SK-N-SH (cell line): ENCODE measurements around the gene CACNA2D3. TPM values are rescaled to one million over a fixed set of nuclear protein-coding genes. Genes with fewer than 3 reads are reported as not detected.
A peak's percentile ranks its signal among the peaks of the same experiment; 100 is the strongest.

Experiments used
- CTCF ChIA-PET: fragments of 300-600, 350-600 bp; formaldehyde crosslinking; extraction: SDS; loops from one replicate; lab custom pipeline; 2021; lab: Yijun Ruan, JAX
- POLR2A ChIA-PET: fragments of 350-600 bp; sonication (Branson Sonifier 250); formaldehyde crosslinking; extraction: SDS; loops from one replicate; lab custom pipeline; 2020; ENCODE audit warnings: antibody characterized with exemption, inconsistent platforms; lab: Yijun Ruan, JAX
- DNase-seq: peaks from one replicate; pipeline ENCODE4 v3.0.0; 2012
- H2AFZ ChIP-seq: fragments of 200-600 bp; sonication (generic); 2 replicates; pipeline ENCODE4 v1.8.1; 2016; ENCODE audit warnings: antibody characterized with exemption, mild to moderate bottlenecking, low read depth
- H3F3A ChIP-seq: fragments of 200-600 bp; sonication (generic); replicated peaks from 2 replicates; pipeline ENCODE3; 2016; ENCODE audit warnings: antibody characterized with exemption, mild to moderate bottlenecking; ENCODE audit not compliant: insufficient read depth
- H3K27ac ChIP-seq, 2 experiments: fragments of 200-500 bp in 1 of 2; fragments of 200-600 bp in 1 of 2; sonication (Bioruptor generic) in 1 of 2; sonication (generic), shearing (Covaris generic) in 1 of 2; 2 replicates each; pipeline versions ENCODE4 v1.5.1 to v1.6.1; 2014 to 2016; ENCODE audit warnings: low read depth in 2 of 2, inconsistent platforms in 1 of 2, low read length in 1 of 2, mild to moderate bottlenecking in 1 of 2, mixed read lengths in 1 of 2
- H3K27me3 ChIP-seq: fragments of 200-600 bp; sonication (generic), shearing (Covaris generic); 2 replicates; pipeline ENCODE4 v1.6.1; 2016; ENCODE audit warnings: mixed run types; ENCODE audit not compliant: insufficient read depth
- H3K36me3 ChIP-seq, 2 experiments: fragments of 200-500 bp in 1 of 2; fragments of 200-600 bp in 1 of 2; sonication (Bioruptor generic) in 1 of 2; sonication (generic) in 1 of 2; replicated peaks in 1 of 2; 2 replicates each; pipeline versions ENCODE3 to v1.5.1; 2014 to 2016; ENCODE audit warnings: low read length in 1 of 2, mild to moderate bottlenecking in 1 of 2; ENCODE audit not compliant: insufficient read depth in 2 of 2, control insufficient read depth in 1 of 2
- H3K4me1 ChIP-seq, 2 experiments: fragments of 200-500 bp in 1 of 2; fragments of 200-600 bp in 1 of 2; sonication (Bioruptor generic) in 1 of 2; sonication (generic), shearing (Covaris generic) in 1 of 2; 2 replicates each; pipeline versions ENCODE4 v1.5.1 to v1.6.1; 2014 to 2016; ENCODE audit warnings: low read depth in 1 of 2, low read length in 1 of 2, mixed run types in 1 of 2; ENCODE audit not compliant: insufficient read depth in 2 of 2, control insufficient read depth in 1 of 2
- H3K4me2 ChIP-seq: fragments of 200-600 bp; sonication (generic), shearing (Covaris generic); 2 replicates; pipeline ENCODE4 v1.6.1; 2017; ENCODE audit warnings: mixed run types
- H3K4me3 ChIP-seq, 2 experiments: fragments of 200-500 bp in 1 of 2; fragments of 200-600 bp in 1 of 2; sonication (Bioruptor generic) in 1 of 2; sonication (generic), shearing (Covaris generic) in 1 of 2; 2 replicates each; pipeline versions ENCODE4 v1.5.1 to v1.8.1; 2014 to 2016; ENCODE audit warnings: low read depth in 2 of 2, inconsistent platforms in 1 of 2, low read length in 1 of 2, mild to moderate bottlenecking in 1 of 2, mixed read lengths in 1 of 2, moderate library complexity in 1 of 2
- H3K79me2 ChIP-seq: fragments of 200-600 bp; sonication (generic); 2 replicates; pipeline ENCODE4 v1.8.1; 2017; ENCODE audit warnings: mild to moderate bottlenecking; ENCODE audit not compliant: insufficient read depth
- H3K9ac ChIP-seq: fragments of 200-600 bp; sonication (generic); 2 replicates; pipeline ENCODE4 v1.6.1; 2017; ENCODE audit warnings: mixed run types
- H3K9me2 ChIP-seq: fragments of 200-600 bp; sonication (generic); 2 replicates; pipeline ENCODE4 v1.6.1; 2017; ENCODE audit warnings: mixed run types
- H3K9me3 ChIP-seq: fragments of 200-600 bp; sonication (generic); 2 replicates; pipeline ENCODE4 v1.6.1; 2017; ENCODE audit warnings: mixed run types, mild to moderate bottlenecking, moderate library complexity
- H4K20me1 ChIP-seq: fragments of 200-600 bp; sonication (generic); 2 replicates; pipeline ENCODE4 v1.6.1; 2017; ENCODE audit warnings: mild to moderate bottlenecking, mixed run types; ENCODE audit not compliant: insufficient read depth
- CHD2 ChIP-seq: fragments of 150-350 bp; IDR thresholded peaks from 2 replicates; pipeline ENCODE4 v1.6.1; 2018; ENCODE audit warnings: low read length; ENCODE audit not compliant: partially characterized antibody
- CTCF ChIP-seq: fragments of 200-600 bp; sonication (generic); IDR thresholded peaks from 2 replicates; pipeline ENCODE4 v1.6.1; 2017; ENCODE audit warnings: antibody characterized with exemption, mild to moderate bottlenecking, moderate library complexity
- EP300 ChIP-seq, 2 experiments: IDR thresholded peaks; 2 replicates each; pipeline versions ENCODE4 v1.4.0 to v1.6.1; 2012; ENCODE audit warnings: borderline replicate concordance in 1 of 2, low read depth in 1 of 2, low read length in 1 of 2
- FOXJ3 ChIP-seq: sonication (generic); formaldehyde crosslinking; IDR thresholded peaks from 2 replicates; pipeline ENCODE4 v1.5.1; 2020; ENCODE audit warnings: mild to moderate bottlenecking, missing genetic modification reagents
- GATA2 ChIP-seq: sonication (generic); formaldehyde crosslinking; IDR thresholded peaks from 2 replicates; pipeline ENCODE4 v1.5.0; 2020; ENCODE audit warnings: mild to moderate bottlenecking, missing genetic modification reagents
- IRF3 ChIP-seq: fragments of 150-350 bp; IDR thresholded peaks from 2 replicates; pipeline ENCODE4 v1.6.1; 2016; ENCODE audit warnings: mild to moderate bottlenecking, low read depth, low read length
- JUND ChIP-seq: IDR thresholded peaks from 2 replicates; pipeline ENCODE4 v1.4.0; 2012
- NFIC ChIP-seq: IDR thresholded peaks from 2 replicates; pipeline ENCODE4 v1.4.0; 2012; ENCODE audit warnings: borderline replicate concordance
- RCOR1 ChIP-seq: fragments of 150-350 bp; IDR thresholded peaks from 2 replicates; pipeline ENCODE4 v1.6.1; 2017; ENCODE audit warnings: antibody characterized with exemption, low read length
- SIN3A ChIP-seq: IDR thresholded peaks from 2 replicates; pipeline ENCODE4 v1.6.1; 2012; ENCODE audit warnings: low read depth, mild to moderate bottlenecking, low read length, moderate library complexity, borderline replicate concordance
- TCF12 ChIP-seq: IDR thresholded peaks from 2 replicates; pipeline ENCODE4 v1.4.0; 2012
- ZBTB33 ChIP-seq: IDR thresholded peaks from 2 replicates; pipeline ENCODE4 v1.4.0; 2012; ENCODE audit warnings: low read depth, borderline replicate concordance
- WGBS: methylation state at CpG from one replicate; pipeline ENCODE4 v1.1.6; 2017; ENCODE audit warnings: low lambda C conversion rate; 5-methylcytosine and 5-hydroxymethylcytosine counted together
- polyA plus RNA-seq, 3 experiments: library from polyadenylated mRNA; depleted of rRNA; stranded (reverse); fragments of >200 nt; gene quantifications; 2 replicates each; pipeline ENCODE4 v1.2.3, GENCODE V29; 2012

CACNA2D3 gene
- polyA plus RNA-seq, 1 of the 3 experiments (the other 2 are of a cell fraction): 0.15 TPM

- WGBS: 32% methylated on average over 10 of the region's 10 CpGs
- no peak overlapping the region for H3K27ac ChIP-seq
- H3K79me2 ChIP-seq: no peaks in the 10 kb centered on the region
- no peak overlapping the region for H3K4me3 ChIP-seq
- no peak overlapping the region for H3K9ac ChIP-seq
- peaks cover 0 to 22% of the 10 kb centered on the region in 2 experiments; a peak in 2 of 4 replicates for H3K4me1 ChIP-seq
- no peak for DNase-seq
- H2AFZ ChIP-seq: no peak overlapping the region
- H4K20me1 ChIP-seq: no peaks in the 10 kb centered on the region
- H3K4me2 ChIP-seq: no peak overlapping the region
- no peaks in the 10 kb centered on the region for H3K27me3 ChIP-seq
- H3F3A ChIP-seq: no peaks in the 10 kb centered on the region
- H3K9me2 ChIP-seq: no peaks in the 10 kb centered on the region
- no peaks in the 10 kb centered on the region for H3K36me3 ChIP-seq
- H3K9me3 ChIP-seq: peaks cover 4% of the 10 kb centered on the region; the same call in 1 of the 2 replicates
- CTCF ChIA-PET: no interaction called here
- POLR2A ChIA-PET: no interaction called here
- no peak for TF ChIP-seq FOXJ3
- TF ChIP-seq JUND: no peak
Observed at GRCh38 chr3:54731732-54732445, 609.5 kb downstream of the CACNA2D3 start.

GRCh38 chr3:54733106-54734006, 611.0 kb downstream of the CACNA2D3 start:
- Histone ChIP-seq H2AFZ (no peak overlapping the region), H4K20me1 (no peaks in the 10 kb centered on the region), H3K4me3 (no peak overlapping the region), H3K9me3 (no peaks in the 10 kb centered on the region), H3K36me3 (no peaks in the 10 kb centered on the region), H3K27ac (peak overlapping the region in 1 of 2 experiments; percentile 58; a peak in 2 of 4 replicates), H3K4me1 (peaks cover 0 to 22% of the 10 kb centered on the region in 2 experiments; a peak in 2 of 4 replicates), H3K9me2 (no peaks in the 10 kb centered on the region), H3K4me2 (no peak overlapping the region), H3K9ac (no peak overlapping the region), H3F3A (no peaks in the 10 kb centered on the region), H3K27me3 (no peaks in the 10 kb centered on the region), H3K79me2 (no peaks in the 10 kb centered on the region)
- WGBS: 9% methylated on average over 11 of the region's 11 CpGs
- DNase-seq: peak; percentile 44
- peak; percentile 93 for TF ChIP-seq RCOR1
- TF ChIP-seq SIN3A: no peak
- peak; percentile 28; the same call in 1 of the 2 replicates for TF ChIP-seq TCF12
- no peak for TF ChIP-seq IRF3
- TF ChIP-seq FOXJ3: peak; percentile 71
- TF ChIP-seq CTCF: no peak
- TF ChIP-seq GATA2 (CRISPR knock-in tag): peak; percentile 95
- TF ChIP-seq JUND: no peak
- peak in 1 of 2 experiments; percentile 95; a peak in 2 of 4 replicates for TF ChIP-seq EP300 (IDR thresholded peaks at IDR 0.05; ENCODE audit: borderline replicate concordance in 1 of 2, low read depth in 1 of 2, low read length in 1 of 2)
- no peak for TF ChIP-seq ZBTB33
- no peak for TF ChIP-seq NFIC
- TF ChIP-seq CHD2: peak; percentile 73
- POLR2A ChIA-PET: interaction anchor here (0.5 kb wide), 1 partner anchor 1275 kb away, joined by 3 read pairs; no protein-coding TSS in a partner anchor
- CTCF ChIA-PET: interaction anchor here (0.8 to 1.5 kb wide), 3 partner anchors 19 to 795 kb away, joined by 3 to 5 read pairs (median 4); no protein-coding TSS in a partner anchor
